Erythroblast (primary cell): Measurements from ENCODE around the gene SAE1.

Experiments used
- GATA1 ChIP-seq: IDR thresholded peaks from 2 replicates; pipeline ENCODE4 v1.6.1; 2011; ENCODE audit warnings: low read depth, mild to moderate bottlenecking, control low read depth, low read length, moderate library complexity
- POLR2A ChIP-seq: IDR thresholded peaks from 2 replicates; pipeline ENCODE4 v1.6.1; 2011; ENCODE audit warnings: mild to moderate bottlenecking, low read length

DNA sequence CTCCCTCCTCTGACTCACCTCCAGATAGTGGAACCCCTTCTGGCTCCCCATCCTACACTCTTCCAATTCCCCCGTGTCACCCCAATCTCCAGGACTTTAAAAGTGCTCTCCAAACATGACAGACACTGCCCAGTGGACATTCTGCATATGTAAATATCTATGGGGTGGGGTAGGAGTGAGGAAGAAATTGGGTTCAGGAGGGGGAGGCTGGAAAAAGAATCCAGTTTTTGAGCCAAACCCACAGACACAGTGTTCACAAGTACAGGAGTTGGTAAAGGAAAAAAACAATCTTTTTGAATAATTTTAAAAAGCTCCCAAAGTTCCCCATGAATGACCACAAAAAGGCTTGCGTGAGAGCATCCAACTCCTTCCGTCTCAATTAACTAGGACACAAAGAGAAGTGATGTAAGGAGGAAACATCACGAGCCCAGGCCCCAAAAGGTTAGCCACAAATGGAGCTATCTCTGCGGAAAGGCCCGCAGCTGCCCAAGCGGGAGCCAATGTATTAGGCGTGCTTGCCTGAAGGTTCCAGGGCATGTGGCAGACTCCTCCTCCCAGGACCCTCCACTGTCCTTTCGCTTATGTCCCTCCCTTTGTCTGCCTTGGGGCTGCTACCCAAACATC is 35.0 kb upstream of the SAE1 start:
- TF ChIP-seq POLR2A: no peak
- TF ChIP-seq GATA1: no peak
